SK-N-SH (cell line): ENCODE measurements around the gene HOMER3.

ENCODE experiments used
- ELF1 ChIP-seq: IDR thresholded peaks from 2 replicates; pipeline ENCODE4 v1.4.0; 2012
- EP300 ChIP-seq, 2 experiments: IDR thresholded peaks; 2 replicates each; pipeline versions ENCODE4 v1.4.0 to v1.6.1; 2012; ENCODE audit warnings: borderline replicate concordance in 1 of 2, low read depth in 1 of 2, low read length in 1 of 2
- FOXJ3 ChIP-seq: sonication (generic); formaldehyde crosslinking; IDR thresholded peaks from 2 replicates; pipeline ENCODE4 v1.5.1; 2020; ENCODE audit warnings: mild to moderate bottlenecking, missing genetic modification reagents
- POLR2AphosphoS5 ChIP-seq: IDR thresholded peaks from 2 replicates; pipeline ENCODE4 v1.6.1; 2012; ENCODE audit warnings: low read depth, low read length
- RXRA ChIP-seq: IDR thresholded peaks from 2 replicates; pipeline ENCODE4 v1.4.0; 2012; ENCODE audit warnings: low read depth, mild to moderate bottlenecking, borderline replicate concordance
- SIN3A ChIP-seq: IDR thresholded peaks from 2 replicates; pipeline ENCODE4 v1.6.1; 2012; ENCODE audit warnings: low read depth, mild to moderate bottlenecking, low read length, moderate library complexity, borderline replicate concordance
- TAF1 ChIP-seq: IDR thresholded peaks from 2 replicates; pipeline ENCODE4 v1.6.1; 2012; ENCODE audit warnings: low read depth, mild to moderate bottlenecking, low read length, moderate library complexity, borderline replicate concordance
- TF ChIP-seq, protein P1 (sequence below): IDR thresholded peaks from 2 replicates; pipeline ENCODE4 v1.4.0; 2012; ENCODE audit warnings: low read depth, borderline replicate concordance
- TF ChIP-seq, protein P2 (sequence below): fragments of 200-600 bp; sonication (generic); IDR thresholded peaks from 2 replicates; pipeline ENCODE4 v1.6.1; 2017; ENCODE audit warnings: antibody characterized with exemption, mild to moderate bottlenecking, moderate library complexity
- TF ChIP-seq, protein P3 (sequence below): IDR thresholded peaks from 2 replicates; pipeline ENCODE4; 2012

DNA sequence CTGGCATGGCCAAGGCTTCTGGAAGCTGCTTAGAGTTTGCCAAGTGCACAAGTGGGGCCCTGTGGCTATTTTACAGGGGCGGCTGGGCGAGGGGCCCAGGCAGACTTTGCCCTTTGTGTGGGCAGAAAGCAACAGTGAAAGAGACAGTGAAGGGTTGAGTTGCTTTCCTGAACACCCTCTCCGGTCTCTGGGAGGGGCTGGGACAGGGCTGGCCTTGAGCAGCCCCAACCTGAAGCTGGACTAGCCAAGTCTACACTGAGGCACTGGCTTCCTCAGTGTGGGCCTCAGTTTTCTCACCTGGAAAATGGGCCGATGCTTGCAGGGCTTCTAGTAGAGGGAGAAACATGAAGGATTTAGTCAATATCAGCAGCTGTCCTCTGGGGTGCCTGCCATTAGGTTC is 2.4 kb upstream of the HOMER3 start:
- no peak for TF ChIP-seq FOXJ3 (CRISPR knock-in tag)
- no peak for TF ChIP-seq TAF1
- TF ChIP-seq, protein P1, sequence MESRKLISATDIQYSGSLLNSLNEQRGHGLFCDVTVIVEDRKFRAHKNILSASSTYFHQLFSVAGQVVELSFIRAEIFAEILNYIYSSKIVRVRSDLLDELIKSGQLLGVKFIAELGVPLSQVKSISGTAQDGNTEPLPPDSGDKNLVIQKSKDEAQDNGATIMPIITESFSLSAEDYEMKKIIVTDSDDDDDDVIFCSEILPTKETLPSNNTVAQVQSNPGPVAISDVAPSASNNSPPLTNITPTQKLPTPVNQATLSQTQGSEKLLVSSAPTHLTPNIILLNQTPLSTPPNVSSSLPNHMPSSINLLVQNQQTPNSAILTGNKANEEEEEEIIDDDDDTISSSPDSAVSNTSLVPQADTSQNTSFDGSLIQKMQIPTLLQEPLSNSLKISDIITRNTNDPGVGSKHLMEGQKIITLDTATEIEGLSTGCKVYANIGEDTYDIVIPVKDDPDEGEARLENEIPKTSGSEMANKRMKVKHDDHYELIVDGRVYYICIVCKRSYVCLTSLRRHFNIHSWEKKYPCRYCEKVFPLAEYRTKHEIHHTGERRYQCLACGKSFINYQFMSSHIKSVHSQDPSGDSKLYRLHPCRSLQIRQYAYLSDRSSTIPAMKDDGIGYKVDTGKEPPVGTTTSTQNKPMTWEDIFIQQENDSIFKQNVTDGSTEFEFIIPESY, result no peak
- no peak for TF ChIP-seq POLR2AphosphoS5
- TF ChIP-seq SIN3A, result no peak
- TF ChIP-seq, protein P2, sequence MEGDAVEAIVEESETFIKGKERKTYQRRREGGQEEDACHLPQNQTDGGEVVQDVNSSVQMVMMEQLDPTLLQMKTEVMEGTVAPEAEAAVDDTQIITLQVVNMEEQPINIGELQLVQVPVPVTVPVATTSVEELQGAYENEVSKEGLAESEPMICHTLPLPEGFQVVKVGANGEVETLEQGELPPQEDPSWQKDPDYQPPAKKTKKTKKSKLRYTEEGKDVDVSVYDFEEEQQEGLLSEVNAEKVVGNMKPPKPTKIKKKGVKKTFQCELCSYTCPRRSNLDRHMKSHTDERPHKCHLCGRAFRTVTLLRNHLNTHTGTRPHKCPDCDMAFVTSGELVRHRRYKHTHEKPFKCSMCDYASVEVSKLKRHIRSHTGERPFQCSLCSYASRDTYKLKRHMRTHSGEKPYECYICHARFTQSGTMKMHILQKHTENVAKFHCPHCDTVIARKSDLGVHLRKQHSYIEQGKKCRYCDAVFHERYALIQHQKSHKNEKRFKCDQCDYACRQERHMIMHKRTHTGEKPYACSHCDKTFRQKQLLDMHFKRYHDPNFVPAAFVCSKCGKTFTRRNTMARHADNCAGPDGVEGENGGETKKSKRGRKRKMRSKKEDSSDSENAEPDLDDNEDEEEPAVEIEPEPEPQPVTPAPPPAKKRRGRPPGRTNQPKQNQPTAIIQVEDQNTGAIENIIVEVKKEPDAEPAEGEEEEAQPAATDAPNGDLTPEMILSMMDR, result no peak
- no peak for TF ChIP-seq ELF1
- no peak for TF ChIP-seq EP300 (IDR thresholded peaks at IDR 0.05; ENCODE audit: borderline replicate concordance in 1 of 2, low read depth in 1 of 2, low read length in 1 of 2)
- TF ChIP-seq, protein P3, sequence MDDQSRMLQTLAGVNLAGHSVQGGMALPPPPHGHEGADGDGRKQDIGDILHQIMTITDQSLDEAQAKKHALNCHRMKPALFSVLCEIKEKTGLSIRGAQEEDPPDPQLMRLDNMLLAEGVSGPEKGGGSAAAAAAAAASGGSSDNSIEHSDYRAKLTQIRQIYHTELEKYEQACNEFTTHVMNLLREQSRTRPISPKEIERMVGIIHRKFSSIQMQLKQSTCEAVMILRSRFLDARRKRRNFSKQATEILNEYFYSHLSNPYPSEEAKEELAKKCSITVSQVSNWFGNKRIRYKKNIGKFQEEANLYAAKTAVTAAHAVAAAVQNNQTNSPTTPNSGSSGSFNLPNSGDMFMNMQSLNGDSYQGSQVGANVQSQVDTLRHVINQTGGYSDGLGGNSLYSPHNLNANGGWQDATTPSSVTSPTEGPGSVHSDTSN, result no peak
- TF ChIP-seq RXRA, result no peak
